Measurements from ENCODE around the gene LNPK.
"Not testable (repeated sequence)": the region's sequence is repeated elsewhere in the genome, so short reads cannot be mapped to it uniquely, and the experiment has no call there.

The LNPK gene

DNA sequence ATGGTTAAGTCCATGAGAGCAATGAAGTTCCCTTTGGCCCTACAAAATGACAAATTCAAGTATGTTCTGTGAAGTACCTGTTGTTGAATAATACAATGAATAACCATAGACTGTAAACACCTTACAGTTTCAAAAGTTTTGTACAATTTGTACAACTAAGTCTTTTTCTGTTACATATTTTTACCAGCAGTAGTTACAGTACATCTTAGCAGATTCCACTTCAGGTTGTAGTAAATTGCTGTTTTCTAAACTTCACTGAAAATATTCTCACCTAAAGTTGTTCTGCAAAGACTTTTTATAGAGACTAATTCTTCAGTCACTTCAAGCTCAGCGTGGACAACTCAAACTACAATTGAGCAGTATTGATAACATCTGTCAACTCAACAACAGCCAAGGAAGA lies 28.7 kb downstream of the LNPK start:
- no peak for DNase-seq (ENCODE audit: low read depth, low spot score)

DNA sequence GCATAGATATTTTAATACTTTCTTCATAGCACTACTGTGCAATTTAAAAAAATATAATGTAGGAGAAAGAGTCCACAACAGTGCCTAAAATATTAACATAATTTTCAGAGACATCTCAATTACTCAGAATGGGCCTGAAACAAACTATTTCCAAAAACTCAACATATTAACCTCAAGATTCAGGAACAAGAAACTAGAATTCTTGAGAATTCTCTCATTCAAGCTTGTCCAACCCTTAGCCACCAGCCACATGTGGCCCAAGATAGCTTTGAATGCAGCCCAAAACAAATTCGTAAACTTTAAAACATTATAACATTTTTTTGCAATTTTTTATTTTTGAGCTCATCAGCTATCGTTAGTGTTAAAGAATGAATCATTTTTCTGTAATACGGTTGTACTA lies 35.2 kb downstream of the LNPK start:
- no peak for DNase-seq (ENCODE audit: low read depth, low spot score)

DNA sequence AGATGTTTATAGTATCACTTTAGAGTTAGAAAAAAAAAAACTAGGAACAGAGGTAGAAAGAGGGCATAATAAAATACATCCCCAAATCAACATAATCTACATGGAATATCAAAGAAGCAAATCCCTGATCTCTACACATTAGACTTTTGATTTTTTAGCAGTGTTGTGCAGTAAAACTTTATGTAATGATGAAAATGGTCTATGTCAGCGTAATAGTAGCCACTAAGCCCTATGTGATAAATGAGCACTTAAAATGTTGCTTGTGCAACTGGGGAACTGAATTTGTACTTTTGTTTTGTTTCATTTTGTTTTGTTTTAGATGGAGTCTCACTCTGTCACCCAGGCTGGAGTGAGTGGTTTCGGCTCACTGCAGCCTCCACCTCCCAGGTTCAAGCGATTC lies 36.3 kb downstream of the LNPK start:
- DNase-seq (ENCODE audit: low read depth, low spot score), result no peak

GRCh38 chr2:175964195-175964594 lies 37.9 kb downstream of the LNPK start:
- DNase-seq (ENCODE audit: low read depth, low spot score), result no peak

DNA sequence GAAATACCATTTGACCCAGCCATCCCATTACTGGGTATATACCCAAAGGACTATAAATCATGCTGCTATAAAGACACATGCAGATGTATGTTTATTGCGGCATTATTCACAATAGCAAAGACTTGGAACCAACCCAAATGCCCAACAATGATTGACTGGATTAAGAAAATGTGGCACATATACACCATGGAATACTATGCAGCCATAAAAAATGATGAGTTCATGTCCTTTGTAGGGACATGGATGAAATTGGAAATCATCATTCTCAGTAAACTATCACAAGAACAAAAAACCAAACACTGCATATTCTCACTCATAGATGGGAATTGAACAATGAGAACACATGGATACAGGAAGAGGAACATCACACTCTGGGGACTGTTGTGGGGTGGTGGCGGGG lies 38.9 kb downstream of the LNPK start:
- not testable (repeated sequence) for DNase-seq (ENCODE audit: low read depth, low spot score)

GRCh38 chr2:175957845-175958244 lies 44.2 kb downstream of the LNPK start:
- DNase-seq (ENCODE audit: low read depth, low spot score), result no peak

- no peak for DNase-seq (ENCODE audit: low read depth, low spot score)
Observed at GRCh38 chr2:175955136-175955535, 46.9 kb downstream of the LNPK start.

GRCh38 chr2:175950512-175950911 lies 51.6 kb downstream of the LNPK start:
- no peak for DNase-seq (ENCODE audit: low read depth, low spot score)

DNA sequence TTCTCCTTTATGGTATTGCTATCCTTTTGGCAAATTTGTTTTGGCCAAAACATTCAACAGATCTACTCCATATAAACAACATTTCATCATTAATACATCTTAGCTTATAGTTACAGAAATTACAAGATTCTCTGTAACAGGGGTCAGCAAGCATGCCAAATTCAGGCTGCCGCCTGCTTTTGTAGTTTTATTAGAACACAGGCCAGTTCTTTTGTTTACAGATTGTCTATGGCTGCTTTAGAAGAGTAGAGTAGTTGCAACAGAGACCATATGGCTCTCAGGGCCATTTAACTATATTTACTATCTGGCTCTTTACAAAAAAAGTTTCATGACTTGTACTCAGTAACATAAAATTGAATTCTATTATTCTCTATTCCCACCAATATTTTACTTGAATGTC lies 53.9 kb downstream of the LNPK start:
- DNase-seq (ENCODE audit: low read depth, low spot score), result no peak

DNA sequence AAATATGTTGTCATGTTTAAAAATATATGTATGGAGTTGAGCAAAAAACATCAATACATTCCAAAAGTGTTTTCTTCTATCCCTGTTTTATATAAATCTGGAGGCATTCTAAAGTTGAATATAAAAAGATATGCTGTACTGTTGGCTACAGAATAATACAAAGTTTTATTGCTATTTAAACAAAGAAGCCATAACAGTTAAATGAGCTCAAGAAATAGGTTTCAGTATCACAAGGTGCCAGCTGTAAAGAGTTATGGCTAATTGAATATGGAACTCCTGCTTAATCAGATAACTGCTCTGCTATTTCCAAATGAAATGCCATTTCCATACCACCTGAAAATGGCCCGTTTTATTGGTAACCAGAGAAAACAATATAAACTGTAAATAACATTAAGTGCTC lies 55.0 kb downstream of the LNPK start:
- DNase-seq (ENCODE audit: low read depth, low spot score), result no peak

- DNase-seq (ENCODE audit: low read depth, low spot score), result no peak
Observed at GRCh38 chr2:175941699-175942098, 60.4 kb downstream of the LNPK start.

GRCh38 chr2:175937216-175937615 lies 64.9 kb downstream of the LNPK start:
- no peak for DNase-seq (ENCODE audit: low read depth, low spot score)

- no peak for DNase-seq (ENCODE audit: low read depth, low spot score)
Observed at GRCh38 chr2:175935289-175936181, 66.5 kb downstream of the LNPK start.

DNA sequence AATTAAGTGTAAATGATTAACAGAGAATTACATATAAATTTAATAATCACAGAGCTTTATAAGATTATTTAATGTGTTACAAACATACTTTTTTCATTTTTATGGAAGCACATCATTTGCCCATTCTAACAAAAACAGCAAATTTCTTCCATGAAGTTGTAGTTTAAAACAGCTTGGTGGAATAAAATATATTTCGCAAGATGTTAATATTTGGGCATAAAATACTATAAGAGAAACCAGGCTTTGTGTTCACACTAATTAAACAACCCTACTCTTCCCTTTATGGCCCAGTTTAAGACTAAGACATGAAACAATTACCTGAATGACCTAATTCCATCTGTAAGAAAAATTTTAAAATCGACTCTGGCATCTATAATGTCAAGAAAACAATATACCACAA lies 69.4 kb downstream of the LNPK start:
- no peak for DNase-seq (ENCODE audit: low read depth, low spot score)

GRCh38 chr2:175931805-175932204 lies 70.3 kb downstream of the LNPK start:
- DNase-seq (ENCODE audit: low read depth, low spot score), result no peak

DNA sequence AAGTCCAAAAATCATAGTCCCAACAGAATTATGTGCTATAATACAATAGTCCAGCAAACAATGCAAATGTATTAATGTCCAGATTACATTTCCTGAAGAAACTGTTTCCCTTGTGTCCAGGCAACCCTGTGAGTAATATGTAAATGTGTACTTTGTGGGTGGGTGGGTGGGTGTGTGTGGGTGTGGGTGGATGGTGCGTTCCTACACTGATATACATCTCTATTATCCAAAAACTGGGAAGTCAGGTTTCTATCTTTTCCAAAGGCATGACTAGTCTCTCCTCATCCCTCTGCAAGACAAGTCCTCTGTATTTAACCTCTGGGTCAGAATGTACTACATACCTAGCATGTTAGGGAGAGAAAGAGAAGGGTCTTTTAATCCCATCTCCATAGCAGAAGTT lies 71.6 kb downstream of the LNPK start:
- no peak for DNase-seq (ENCODE audit: low read depth, low spot score)

DNA sequence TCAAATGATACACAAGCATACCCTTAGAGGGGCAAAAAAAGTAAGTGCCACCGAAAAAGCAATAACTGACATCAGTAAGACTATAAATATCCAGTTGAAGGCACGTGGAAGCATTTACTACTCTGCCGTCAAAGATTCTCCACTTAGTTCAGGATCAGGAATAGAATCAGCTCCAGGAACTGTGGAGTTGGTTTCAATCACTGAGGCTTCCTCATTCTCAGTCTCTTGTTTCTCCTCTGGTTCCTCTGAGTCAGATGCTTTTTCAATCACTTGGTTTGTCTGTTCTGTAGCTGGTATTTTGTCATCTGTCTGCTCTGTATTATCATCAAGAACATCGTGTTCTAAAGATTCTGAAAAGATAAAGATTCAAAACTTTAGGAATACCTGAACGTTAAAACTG lies 72.2 kb downstream of the LNPK start:
- DNase-seq (ENCODE audit: low read depth, low spot score), result no peak

- no peak for DNase-seq (ENCODE audit: low read depth, low spot score)
Observed at GRCh38 chr2:175926272-175926671, 75.8 kb downstream of the LNPK start.

DNA sequence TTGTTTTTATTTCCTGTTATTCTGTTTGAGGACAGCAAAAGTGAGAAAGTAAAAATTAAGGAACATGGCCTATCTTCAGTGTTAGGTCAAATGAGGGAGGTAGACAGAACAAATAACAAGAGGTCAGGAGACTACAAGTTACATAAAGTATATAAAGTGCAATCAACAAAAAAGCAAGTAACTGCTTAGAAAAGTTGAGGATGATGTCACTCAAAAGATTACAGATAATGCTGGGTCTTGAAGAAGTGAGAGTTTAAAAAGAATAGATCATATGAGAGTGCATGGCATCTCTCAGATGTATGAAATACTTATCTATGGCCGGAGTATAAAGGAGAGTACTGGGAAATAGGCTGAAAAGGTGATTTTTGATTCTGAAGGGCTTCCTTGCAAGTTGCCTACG lies 79.9 kb downstream of the LNPK start:
- DNase-seq (ENCODE audit: low read depth, low spot score), result no peak

- DNase-seq (ENCODE audit: low read depth, low spot score), result no peak
Observed at GRCh38 chr2:175918935-175919334, 83.1 kb downstream of the LNPK start.

- DNase-seq (ENCODE audit: low read depth, low spot score), result no peak
Observed at GRCh38 chr2:175914846-175915245, 87.2 kb downstream of the LNPK start.

DNA sequence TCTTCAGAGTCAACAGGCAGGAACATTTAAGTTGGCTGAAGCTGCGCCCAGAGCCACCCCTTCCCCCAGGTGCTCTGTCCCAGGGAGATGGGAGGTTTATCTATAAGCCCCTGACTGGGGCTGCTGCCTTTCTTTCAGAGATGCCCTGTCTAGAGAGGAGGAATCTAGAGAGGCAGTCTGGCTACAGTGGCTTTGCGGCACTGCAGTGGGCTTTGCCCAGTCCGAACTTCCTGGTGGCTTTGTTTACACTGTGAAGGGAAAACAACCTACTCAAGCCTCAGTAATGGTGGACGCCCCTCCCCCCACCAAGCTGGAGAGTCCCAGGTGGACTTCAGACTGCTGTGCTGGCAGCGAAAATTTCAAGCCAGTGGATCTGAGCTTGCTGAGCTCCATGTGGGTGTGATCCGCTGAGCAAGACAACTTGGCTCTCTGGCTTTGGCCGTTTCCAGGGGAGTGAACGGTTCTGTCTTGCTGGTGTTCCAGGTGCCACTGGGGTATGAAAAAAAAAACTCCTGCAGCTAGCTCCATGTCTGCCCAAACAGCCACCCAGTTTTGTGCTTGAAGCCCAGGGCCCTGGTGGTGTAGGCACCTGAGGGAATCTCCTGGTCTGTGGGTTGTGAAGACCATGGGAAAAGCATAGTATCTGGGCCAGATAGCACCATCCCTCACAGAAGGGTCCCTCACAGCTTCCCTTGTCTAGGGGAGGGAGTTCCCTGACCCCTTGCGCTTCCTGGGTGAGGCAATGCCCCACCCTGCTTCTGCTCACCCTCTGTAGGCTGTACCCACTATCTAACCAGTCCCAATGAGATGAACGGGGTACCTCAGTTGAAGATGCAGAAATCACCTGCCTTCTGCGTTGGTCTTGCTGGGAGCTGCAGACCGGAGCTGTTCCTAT lies 88.0 kb downstream of the LNPK start:
- not testable (repeated sequence) for DNase-seq (ENCODE audit: low read depth, low spot score)

DNA sequence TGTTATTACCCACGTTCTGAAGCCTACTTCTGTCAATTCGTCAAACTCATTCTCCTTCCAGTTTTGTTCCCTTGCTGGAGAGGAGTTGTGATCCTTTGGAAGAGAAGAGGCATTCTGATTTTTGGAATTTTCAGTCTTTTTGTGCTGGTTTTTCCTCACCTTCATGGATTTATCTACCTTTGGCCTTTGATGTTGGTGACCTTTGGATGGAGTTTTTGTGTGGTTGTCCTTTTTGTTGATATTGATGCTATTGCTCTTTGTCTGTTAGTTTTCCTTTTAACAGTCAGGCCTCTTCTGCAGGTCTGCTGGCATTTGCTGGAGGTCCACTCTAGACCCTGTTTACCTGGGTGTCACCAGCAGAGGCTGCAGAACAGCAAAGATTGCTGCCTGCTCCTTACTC lies 88.8 kb downstream of the LNPK start:
- DNase-seq (ENCODE audit: low read depth, low spot score), result not testable (repeated sequence)
